ENCODE measurements around the gene DCLRE1C.
"Not testable (repeated sequence)": the region's sequence is repeated elsewhere in the genome, so short reads cannot be mapped to it uniquely, and the experiment has no call there.

Gene DCLRE1C

DNA sequence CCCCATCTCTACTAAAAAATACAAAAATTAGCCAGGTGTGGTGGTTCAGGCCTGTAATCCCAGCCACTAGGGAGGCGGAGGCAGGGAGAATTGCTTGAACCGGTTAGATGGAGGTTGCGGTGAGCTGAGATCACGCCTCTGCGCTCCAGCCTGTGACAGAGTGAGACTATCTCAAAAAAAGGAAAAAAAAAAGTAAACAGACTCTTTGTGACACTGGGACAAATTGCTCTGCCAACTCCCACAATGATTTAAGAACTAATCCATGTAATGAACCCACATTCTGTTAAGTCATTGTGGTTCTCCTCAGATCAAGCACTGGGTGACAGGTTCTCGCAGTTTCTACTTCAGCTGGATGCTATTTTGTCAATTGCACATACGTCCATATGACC, 11.0 kb downstream of the DCLRE1C start:
- DNase-seq, result not testable (repeated sequence)

DNA sequence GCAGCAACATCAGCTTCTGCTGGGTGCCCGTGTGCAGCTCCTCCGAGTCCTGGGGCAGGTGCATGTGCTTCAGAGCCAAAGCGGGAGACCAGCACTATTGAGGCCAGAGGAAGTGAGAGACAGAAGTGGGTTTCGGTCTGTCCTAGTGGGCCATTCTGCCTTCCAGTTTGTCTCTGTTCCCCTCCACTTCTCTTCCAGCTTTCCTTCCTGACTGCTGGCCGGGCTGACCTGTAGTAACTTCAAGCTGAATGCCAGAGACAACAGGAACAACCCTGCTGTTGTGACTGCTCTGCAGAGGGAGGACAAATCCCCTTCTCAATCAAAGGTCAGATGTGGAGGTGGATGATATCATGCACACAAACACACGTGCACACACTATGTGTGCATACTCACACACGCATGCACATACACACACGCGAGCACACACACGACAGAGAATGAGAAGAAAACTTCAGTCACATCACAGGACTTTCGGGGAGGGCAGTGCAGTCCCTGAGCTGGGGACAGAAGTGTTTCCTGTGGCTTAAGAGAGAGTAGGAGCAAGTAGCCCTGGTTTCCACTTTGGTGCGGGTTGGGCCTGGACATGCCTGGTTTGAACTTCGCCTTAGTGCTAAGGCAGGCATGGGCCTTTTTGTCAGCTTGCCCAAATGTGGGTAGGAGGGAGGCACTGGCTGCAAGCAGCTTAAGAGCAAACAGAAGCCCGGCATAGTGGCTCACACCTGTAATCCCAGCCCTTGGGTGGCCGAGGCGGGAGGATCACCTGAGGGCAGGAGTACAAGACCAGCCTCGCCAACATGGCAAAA, 11.5 kb downstream of the DCLRE1C start:
- DNase-seq, result not testable (repeated sequence)

GRCh38 chr10:14938971-14939370, 14.9 kb downstream of the DCLRE1C start:
- not testable (repeated sequence) for DNase-seq

DNA sequence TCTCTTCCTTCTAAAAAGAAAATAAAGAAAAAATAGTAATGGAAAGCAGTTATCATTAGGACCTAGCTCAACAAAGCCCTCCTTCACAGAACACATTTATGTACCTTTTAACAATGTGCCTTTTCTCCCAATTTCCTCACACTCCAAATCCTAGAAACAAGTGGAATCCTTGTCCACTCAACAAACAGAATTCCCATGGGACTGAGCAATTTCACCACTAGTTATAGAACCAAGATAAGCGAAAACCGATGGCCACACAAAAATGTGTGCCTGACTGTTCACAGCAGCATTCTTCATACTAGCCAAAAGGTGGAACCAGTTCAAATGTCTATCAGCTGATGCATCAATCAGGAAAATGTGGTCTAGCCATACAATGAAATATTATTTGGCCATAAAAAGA, 17.3 kb downstream of the DCLRE1C start:
- no peak for DNase-seq

DNA sequence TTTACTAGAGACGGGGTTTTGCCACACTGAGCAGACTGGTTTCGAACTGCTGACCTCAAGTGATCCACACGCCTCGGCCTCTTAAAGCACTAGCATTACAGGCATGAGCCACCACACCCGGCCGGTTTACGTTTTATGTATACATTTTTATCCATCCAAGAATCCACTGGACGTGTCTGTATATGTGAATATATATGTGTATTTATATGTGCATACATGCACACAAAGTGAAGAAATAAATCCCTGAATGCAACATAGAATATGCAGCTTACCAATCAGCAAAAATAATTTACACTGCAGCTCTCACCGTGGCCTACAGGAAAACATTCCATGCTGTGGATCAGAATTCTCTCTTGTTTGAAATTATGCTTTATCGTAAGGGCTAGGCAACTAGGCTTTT, 23.3 kb downstream of the DCLRE1C start:
- no peak for DNase-seq

DNA sequence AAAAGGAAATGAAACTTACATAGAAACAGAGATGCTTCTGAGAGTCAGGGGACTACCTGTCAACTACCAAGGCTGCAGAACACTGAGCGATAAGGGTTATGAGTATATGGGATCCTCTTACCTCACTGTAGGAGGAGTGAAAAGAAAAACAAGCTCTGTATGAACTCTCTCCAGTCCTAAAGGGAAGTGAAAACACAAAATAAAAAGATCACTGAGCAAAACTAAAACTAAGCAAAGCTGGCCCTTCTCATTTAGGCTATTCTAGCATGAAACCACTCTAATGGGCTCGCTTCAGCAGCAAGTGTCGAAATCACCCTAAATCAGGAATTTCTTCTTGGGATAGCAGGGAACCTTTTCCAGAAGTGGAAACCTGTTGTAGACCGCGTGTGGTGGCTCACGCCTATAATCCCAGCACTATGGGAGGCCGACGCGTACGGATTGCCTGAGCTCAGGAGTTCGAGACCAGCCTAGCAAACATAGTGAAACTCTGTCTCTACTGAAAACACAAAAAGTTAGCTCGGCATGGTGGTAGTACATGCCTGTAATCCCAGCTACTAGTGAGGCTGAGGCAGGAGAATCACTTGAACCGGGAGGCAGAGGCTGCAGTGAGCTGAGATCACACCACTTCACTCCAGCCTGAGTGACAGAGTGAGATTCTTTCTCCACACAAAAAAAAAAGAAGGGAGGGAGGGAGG, 27.0 kb downstream of the DCLRE1C start:
- no peak for DNase-seq

GRCh38 chr10:14926061-14926470, 27.8 kb downstream of the DCLRE1C start:
- DNase-seq, result no peak

DNA sequence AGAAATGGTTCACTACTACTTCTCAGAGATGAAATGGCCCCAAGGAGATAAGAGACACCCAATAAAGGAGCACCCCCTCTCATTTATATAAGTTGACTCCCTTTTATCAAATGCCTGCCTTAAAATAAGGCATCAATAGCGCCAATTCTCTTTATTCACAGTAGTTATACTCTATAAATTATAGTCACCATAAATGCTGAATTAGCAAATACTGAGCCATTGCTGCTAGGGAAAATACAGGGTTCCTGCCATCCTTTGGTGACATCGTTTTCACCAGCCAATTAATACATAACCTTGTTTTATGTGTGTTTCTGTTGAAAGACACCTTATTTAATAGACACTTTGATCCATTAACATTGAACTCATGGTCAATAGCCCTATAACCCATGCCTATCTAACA, 28.6 kb downstream of the DCLRE1C start:
- no peak for DNase-seq

DNA sequence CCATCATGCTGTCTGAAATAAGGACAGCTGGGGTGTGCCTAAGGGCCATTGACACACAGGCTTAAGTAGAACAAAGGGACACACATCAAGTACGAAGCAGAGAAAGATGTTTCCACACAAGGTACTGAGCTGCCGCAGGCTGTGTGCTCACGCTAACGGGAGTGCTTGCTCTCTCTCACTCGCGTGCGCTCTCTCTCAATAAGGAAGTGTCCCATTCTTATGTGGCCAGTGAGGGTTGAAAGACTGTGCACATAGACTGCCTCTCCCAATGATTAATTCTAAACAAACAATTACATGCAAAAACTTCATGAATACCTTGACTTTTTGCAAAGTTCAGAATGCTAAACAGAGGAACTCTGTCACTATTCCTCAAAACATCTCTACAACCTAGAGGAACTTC, 29.9 kb downstream of the DCLRE1C start:
- DNase-seq, result no peak

- no peak for DNase-seq
These were observed 34.9 kb downstream of the DCLRE1C start for GRCh38 chr10:14918964-14919363.

GRCh38 chr10:14917827-14918226, 36.1 kb downstream of the DCLRE1C start:
- no peak for DNase-seq

- no peak for DNase-seq
These were observed 37.3 kb downstream of the DCLRE1C start for GRCh38 chr10:14916600-14916999.

DNA sequence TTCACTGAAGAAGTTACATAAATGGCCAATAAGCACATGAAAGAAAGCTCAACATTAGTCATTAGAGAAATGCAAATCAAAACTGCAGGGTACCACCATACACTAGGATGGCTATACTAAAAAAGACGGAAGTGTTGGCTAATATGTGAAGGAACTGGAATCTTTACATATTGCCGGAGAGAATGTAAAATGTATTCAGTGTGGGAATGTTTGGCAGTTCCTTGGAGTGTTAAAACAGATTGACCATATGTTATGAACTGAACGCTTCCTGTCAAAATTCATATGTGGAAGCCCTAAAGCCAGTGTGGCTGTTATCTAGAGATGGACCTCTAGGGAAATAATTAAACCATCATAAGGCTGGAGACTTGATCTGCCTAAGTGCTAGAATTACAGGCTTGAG, 42.1 kb downstream of the DCLRE1C start:
- DNase-seq, result no peak

DNA sequence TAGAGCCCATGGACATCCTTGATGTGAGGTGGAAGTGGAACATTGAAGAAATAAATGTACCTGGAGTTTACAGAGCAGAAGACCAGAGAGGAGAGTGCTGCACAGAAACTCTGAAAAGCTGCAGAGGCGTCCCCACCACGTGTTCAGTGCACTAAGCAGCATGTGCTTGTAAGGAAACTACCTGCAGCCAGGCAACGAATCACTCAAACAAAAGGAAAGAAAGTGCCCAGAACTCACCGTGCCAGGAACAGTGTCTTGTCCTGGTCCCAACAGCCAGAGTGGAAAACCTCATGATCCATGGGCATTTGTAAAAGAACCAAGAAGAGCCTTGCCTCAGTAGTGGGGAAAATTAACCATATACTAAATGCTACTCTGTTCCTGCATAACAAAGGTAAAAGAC, 42.9 kb downstream of the DCLRE1C start:
- no peak for DNase-seq

DNA sequence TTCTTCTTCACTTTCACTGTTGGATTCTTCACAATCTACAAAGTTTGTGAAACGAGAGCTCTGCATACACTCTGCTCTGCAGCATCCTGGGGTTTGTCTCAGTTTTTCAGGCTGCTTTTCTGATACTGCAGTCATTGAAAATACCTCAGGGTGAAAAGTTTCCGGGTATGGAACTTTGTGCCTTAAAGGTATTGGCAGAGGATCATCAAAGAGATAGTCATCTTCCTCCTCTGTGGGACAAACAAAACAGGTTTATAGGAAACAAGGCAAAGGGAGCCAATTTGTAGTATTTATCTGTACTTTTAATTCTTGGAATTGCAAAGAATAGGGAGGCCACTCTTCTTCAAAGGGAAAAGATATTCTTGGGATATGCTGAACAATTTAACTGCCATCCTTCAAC, 44.8 kb downstream of the DCLRE1C start:
- no peak for DNase-seq

- DNase-seq, result not testable (repeated sequence)
These were observed 46.3 kb downstream of the DCLRE1C start for GRCh38 chr10:14907591-14907990.

DNA sequence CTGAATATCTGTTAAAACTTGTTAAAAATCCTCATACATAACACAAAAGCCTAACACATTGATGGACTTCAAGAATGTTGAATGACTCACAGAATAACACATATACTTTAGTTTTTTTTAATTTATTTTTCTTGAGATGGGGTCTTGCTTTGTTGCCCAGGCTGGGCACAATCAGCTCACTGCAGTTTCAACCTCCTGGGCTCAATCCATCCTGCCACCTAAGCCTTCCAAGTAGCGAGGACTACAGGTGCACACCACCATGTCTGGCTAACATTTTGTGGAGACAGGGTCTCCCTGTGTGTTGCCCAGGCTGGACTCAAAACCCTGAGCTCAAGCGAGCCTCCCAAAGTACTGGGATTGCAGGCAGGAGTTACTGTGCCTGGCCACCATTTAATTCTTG, 47.1 kb downstream of the DCLRE1C start:
- no peak for DNase-seq

DNA sequence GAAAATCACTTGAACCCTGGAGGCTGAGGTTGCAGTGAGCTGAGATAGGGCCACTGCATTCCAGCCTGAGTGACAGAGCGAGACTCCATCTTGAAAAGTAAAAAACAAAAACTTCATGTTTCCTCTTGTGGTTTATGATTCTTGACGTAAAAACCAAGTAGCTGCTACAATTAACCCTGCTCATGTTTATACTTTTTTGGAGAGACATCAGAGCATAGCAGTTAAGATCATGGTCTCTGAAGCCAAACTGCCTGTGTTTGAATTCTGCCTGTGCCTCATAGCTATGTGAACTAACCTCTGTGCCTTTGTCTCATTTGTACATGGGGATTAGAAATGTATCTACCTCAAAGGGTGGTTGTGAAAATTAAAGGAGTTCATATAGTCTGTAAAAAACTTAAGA, 48.0 kb downstream of the DCLRE1C start:
- DNase-seq, result no peak

GRCh38 chr10:14904864-14905263, 49.0 kb downstream of the DCLRE1C start:
- no peak for DNase-seq

GRCh38 chr10:14904316-14904732, 49.6 kb downstream of the DCLRE1C start:
- DNase-seq, result no peak

GRCh38 chr10:14891151-14891550, 62.7 kb downstream of the DCLRE1C start:
- DNase-seq, result no peak

DNA sequence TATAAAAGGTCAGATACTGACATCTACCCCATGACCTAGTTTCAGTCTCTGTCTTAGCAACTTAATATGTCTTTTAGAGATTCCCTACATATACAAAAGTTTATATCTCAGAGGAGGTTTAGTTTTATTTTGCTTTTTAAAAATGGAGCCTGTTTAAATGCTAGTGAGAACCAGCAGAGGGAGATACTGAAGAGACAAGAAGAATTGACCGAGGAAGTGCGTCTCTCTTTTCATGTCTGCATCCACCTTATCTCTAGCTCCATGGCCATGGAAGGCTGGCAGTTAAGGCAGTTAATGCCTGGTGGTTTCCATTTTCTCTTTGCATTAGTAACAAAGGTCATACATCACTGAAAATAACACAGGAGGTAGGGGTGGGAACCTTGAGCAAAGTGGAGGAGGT, 64.6 kb downstream of the DCLRE1C start:
- no peak for DNase-seq

GRCh38 chr10:14884082-14884481, 69.8 kb downstream of the DCLRE1C start:
- DNase-seq, result no peak

DNA sequence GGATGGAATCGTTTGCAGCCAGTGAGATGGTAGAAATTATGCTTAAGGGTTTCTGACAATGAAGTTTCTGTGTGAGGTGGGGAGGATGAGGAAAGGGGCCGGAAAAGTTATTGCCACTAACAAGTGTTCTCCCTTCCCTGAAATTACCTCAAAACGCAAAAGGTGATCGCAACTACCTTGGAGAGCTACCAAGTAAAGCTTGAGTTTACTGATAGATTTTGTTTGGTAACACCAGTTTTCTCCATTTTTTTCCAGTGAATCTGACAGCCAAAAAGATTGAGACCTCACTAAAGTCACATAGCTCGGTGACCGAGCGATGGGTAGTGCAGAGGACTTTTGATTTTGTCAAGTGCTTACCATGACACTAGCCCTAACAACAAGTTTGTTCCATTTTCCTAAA, 73.7 kb downstream of the DCLRE1C start:
- DNase-seq, result no peak

DNA sequence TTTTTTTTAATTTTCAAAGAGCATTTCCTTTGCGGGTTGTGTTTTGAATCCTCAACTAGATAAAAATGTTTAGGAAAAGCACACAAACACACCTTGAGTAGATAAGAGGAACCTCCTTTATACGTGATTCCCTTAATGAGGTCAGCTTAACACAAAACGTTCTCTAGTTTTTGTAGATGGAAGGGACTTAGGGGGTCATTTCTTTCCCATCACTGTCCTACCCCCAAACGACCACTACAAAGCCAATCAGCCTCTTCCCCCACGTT, 74.0 kb downstream of the DCLRE1C start:
- no peak for DNase-seq
